Ovary (tissue), 3 donors: ENCODE results near the gene TDRD10.

ENCODE experiments used
- CTCF ChIP-seq, 3 donors: fragments of 450-650 bp in 2 of 3; fragments of 200-600 bp in 1 of 3; IDR thresholded peaks; one replicate each; pipeline versions ENCODE4 v1.5.1 to v1.8.0; 2016 to 2022; ENCODE audit warnings: antibody characterized with exemption in 3 of 3, mild to moderate bottlenecking in 1 of 3
- POLR2A ChIP-seq: fragments of 450-650 bp; IDR thresholded peaks from one replicate; pipeline ENCODE4 v1.6.1; 2017; ENCODE audit warnings: antibody characterized with exemption, mild to moderate bottlenecking, moderate library complexity
- donor health status: DM: no; HTN: no; CAD: no.

GRCh38 chr1:154453161-154453560 lies 48.9 kb upstream of the TDRD10 start:
- no peak for TF ChIP-seq CTCF (IDR thresholded peaks at IDR 0.05)
- no peak for TF ChIP-seq POLR2A
